AG10803 (cell line): ENCODE measurements around the gene KLK3.

ENCODE experiments used
- DNase-seq: peaks from one replicate; pipeline ENCODE4 v3.0.0; 2010; ENCODE audit warnings: low read depth
- H3K4me3 ChIP-seq: 2 replicates; pipeline ENCODE4 v1.5.1; 2011; ENCODE audit warnings: mild to moderate bottlenecking, low read length, control low read depth
- TF ChIP-seq, protein P1 (sequence below): conservative IDR thresholded peaks from 2 replicates; pipeline ENCODE4 v1.5.1; 2011; ENCODE audit warnings: mild to moderate bottlenecking, low read length, control low read depth, inconsistent platforms

Gene KLK3

DNA sequence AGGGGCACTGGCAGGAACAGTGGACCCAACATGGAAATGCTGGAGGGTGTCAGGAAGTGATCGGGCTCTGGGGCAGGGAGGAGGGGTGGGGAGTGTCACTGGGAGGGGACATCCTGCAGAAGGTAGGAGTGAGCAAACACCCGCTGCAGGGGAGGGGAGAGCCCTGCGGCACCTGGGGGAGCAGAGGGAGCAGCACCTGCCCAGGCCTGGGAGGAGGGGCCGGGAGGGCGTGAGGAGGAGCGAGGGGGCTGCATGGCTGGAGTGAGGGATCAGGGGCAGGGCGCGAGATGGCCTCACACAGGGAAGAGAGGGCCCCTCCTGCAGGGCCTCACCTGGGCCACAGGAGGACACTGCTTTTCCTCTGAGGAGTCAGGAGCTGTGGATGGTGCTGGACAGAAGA is 22.6 kb downstream of the KLK3 start:
- TF ChIP-seq, protein P1, sequence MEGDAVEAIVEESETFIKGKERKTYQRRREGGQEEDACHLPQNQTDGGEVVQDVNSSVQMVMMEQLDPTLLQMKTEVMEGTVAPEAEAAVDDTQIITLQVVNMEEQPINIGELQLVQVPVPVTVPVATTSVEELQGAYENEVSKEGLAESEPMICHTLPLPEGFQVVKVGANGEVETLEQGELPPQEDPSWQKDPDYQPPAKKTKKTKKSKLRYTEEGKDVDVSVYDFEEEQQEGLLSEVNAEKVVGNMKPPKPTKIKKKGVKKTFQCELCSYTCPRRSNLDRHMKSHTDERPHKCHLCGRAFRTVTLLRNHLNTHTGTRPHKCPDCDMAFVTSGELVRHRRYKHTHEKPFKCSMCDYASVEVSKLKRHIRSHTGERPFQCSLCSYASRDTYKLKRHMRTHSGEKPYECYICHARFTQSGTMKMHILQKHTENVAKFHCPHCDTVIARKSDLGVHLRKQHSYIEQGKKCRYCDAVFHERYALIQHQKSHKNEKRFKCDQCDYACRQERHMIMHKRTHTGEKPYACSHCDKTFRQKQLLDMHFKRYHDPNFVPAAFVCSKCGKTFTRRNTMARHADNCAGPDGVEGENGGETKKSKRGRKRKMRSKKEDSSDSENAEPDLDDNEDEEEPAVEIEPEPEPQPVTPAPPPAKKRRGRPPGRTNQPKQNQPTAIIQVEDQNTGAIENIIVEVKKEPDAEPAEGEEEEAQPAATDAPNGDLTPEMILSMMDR, result no peak
- no peak overlapping the region for H3K4me3 ChIP-seq
- DNase-seq, result no peak

- H3K4me3 ChIP-seq, result no peak overlapping the region
- TF ChIP-seq, protein P1, result no peak
- no peak for DNase-seq
Measured at GRCh38 chr19:50878851-50879250, 24.1 kb downstream of the KLK3 start.

GRCh38 chr19:50880241-50880640 is 25.5 kb downstream of the KLK3 start:
- TF ChIP-seq, protein P1, result no peak
- no peak overlapping the region for H3K4me3 ChIP-seq
- no peak for DNase-seq

- no peak overlapping the region for H3K4me3 ChIP-seq
- TF ChIP-seq, protein P1, result no peak
- DNase-seq, result no peak
Measured at GRCh38 chr19:50882188-50882587, 27.5 kb downstream of the KLK3 start.

DNA sequence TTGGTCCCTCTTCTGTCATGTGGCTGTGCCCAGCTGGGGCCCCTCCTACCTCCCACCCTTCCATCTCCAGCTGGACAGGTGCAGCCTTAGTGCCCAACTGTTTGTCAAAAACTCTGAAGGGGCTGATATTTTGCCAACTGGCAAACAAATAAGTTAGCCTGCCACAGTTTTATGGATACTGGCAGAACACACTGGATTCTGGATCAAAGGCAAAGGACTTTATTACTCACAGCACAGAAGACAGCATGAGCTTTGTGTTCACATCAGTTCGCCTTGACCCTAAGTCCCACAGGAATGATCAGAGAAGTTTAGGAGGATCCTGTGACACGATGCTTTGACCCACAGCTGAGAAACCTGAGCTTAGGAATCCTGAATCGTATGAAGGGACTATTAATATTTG is 34.9 kb downstream of the KLK3 start:
- TF ChIP-seq, protein P1, result no peak
- no peak for DNase-seq
- no peak overlapping the region for H3K4me3 ChIP-seq

GRCh38 chr19:50890422-50891252 is 35.9 kb downstream of the KLK3 start:
- H3K4me3 ChIP-seq, result no peak overlapping the region
- DNase-seq, result peak; percentile 30
- TF ChIP-seq, protein P1, result no peak

DNA sequence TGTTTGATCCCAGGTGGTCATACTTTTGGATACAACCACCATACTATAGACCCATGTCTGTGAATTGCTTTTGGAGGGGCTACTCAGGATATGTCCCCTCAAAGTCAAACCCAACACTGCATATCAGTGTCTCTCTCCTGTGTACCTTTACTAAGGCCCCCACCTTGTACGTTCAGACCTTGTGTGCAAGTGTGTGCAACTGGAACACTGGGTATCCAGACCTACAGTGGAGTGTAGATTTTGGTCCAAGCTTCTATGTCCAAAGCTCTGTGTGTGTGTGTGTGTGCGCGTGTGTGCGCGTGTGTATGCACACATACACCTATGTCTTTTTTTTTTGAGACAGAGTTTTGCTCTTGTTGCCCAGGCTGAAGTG is 36.5 kb downstream of the KLK3 start:
- no peak for DNase-seq

More for the DNA sequence above, 36.5 kb downstream of the KLK3 start:
- H3K4me3 ChIP-seq, result no peak overlapping the region
- TF ChIP-seq, protein P1, result no peak
